ENCODE measurements around the gene MLLT10. TPM values are rescaled to one million over a fixed set of nuclear protein-coding genes. Genes with fewer than 3 reads are reported as not detected.

Gene MLLT10
- total and polyA plus RNA-seq, 10 of the 15 experiments (the other 5 are each of a cell fraction or from before 2014, with no cell fraction given), result 8.7 to 61.1 (median 28.5) TPM

DNA sequence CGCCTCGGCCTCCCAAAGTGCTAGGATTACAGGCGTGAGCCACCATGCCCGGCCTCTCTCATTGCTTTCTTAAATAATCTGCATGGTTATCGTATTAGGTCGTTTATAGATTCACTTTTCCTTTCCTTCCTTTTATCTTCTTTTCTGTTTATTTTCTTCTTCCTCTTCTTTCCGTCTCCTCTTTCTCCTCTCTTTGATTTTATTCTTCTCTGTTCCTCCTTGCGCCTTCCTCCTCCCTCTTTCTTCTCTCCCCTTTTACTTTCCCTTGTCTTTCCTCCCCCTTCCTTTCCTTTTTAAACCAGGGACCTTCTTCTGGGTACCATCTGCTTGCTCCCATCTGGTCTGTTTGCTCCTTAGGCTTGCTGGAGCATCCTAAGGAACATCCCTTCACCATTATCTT lies 18.6 kb downstream of the MLLT10 start:
- Histone ChIP-seq H3K27ac (ENCODE audit: control insufficient read depth, insufficient read depth) (no peak overlapping the region), H3K4me2 (ENCODE audit: control insufficient read depth, insufficient read depth) (no peak overlapping the region), H3K9ac (ENCODE audit: control insufficient read depth, insufficient read depth, low read length) (no peak overlapping the region), H3K27me3 (replicated peaks in 1 of 2; ENCODE audit: control insufficient read depth in 2 of 2, insufficient read depth in 2 of 2, low read length in 1 of 2) (no peaks in the 10 kb centered on the region), H3K79me2 (ENCODE audit: control insufficient read depth, insufficient read depth, low read length) (no peaks in the 10 kb centered on the region; the same call in none of the 2 replicates), H3K4me1 (ENCODE audit: control insufficient read depth, insufficient read depth, low read length) (no peaks in the 10 kb centered on the region), H3K4me3 (no peak overlapping the region), H2AFZ (ENCODE audit: control insufficient read depth, low read depth, low read length) (no peak overlapping the region), H4K20me1 (ENCODE audit: control insufficient read depth, insufficient read depth) (no peaks in the 10 kb centered on the region), H3K36me3 (ENCODE audit: control insufficient read depth in 2 of 2, insufficient read depth in 2 of 2, low read length in 1 of 2) (peaks cover 1 to 24% of the 10 kb centered on the region in 2 experiments; a peak in 2 of 4 replicates), H3K9me3 (replicated peaks; ENCODE audit: control insufficient read depth, insufficient read depth, low read length) (no peaks in the 10 kb centered on the region)
- POLR2A ChIA-PET, result no interaction called here
- SMC1A ChIA-PET (ENCODE audit: uncharacterized antibody, unreplicated experiment), result no interaction called here
- BruUV-seq (replicated peaks), result no TSS peak
- WGBS (ENCODE audit: insufficient coverage, insufficient replicate concordance, low lambda C conversion rate, missing lambda C conversion rate), result 98% methylated on average over 8 of the region's 8 CpGs
- TF ChIP-seq POLR2AphosphoS5 (IDR thresholded peaks at IDR 0.05; ENCODE audit: low read length), result no peak
- no peak for TF ChIP-seq CHD4 (IDR thresholded peaks at IDR 0.05)
- TF ChIP-seq TCF3 (IDR thresholded peaks at IDR 0.05; ENCODE audit: borderline replicate concordance, insufficient read depth, low read depth, low read length), result no peak
- TF ChIP-seq, protein P1, sequence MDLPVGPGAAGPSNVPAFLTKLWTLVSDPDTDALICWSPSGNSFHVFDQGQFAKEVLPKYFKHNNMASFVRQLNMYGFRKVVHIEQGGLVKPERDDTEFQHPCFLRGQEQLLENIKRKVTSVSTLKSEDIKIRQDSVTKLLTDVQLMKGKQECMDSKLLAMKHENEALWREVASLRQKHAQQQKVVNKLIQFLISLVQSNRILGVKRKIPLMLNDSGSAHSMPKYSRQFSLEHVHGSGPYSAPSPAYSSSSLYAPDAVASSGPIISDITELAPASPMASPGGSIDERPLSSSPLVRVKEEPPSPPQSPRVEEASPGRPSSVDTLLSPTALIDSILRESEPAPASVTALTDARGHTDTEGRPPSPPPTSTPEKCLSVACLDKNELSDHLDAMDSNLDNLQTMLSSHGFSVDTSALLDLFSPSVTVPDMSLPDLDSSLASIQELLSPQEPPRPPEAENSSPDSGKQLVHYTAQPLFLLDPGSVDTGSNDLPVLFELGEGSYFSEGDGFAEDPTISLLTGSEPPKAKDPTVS (IDR thresholded peaks at IDR 0.05; ENCODE audit: low read depth, low read length), result no peak
- TF ChIP-seq MYC (IDR thresholded peaks at IDR 0.05; ENCODE audit: insufficient read depth, insufficient read length, insufficient replicate concordance, low read length, severe bottlenecking), result no peak
- TF ChIP-seq EED (IDR thresholded peaks at IDR 0.05; ENCODE audit: low read depth), result no peak
- no peak for TF ChIP-seq RAD51 (IDR thresholded peaks at IDR 0.05)
- no peak for TF ChIP-seq BCL11A (IDR thresholded peaks at IDR 0.05; ENCODE audit: low read depth, low read length)
- TF ChIP-seq RUNX3 (IDR thresholded peaks at IDR 0.05; ENCODE audit: low read length), result no peak
- no peak for TF ChIP-seq ESRRA (IDR thresholded peaks at IDR 0.05; ENCODE audit: low read length)
- no peak for TF ChIP-seq ZNF384 (IDR thresholded peaks at IDR 0.05; ENCODE audit: borderline replicate concordance, low read depth, low read length)
- no peak for TF ChIP-seq KAT2A (conservative IDR thresholded peaks at IDR 0.05; ENCODE audit: control insufficient read depth, low read depth, low read length)
- no peak for TF ChIP-seq GATAD2B (conservative IDR thresholded peaks at IDR 0.05; ENCODE audit: low read depth)
- RAD21 ChIA-PET (ENCODE audit: unreplicated experiment), result no interaction called here
- ATAC-seq (no peak), DNase-seq (ENCODE audit: low read depth, low spot score) (no peak), FAIRE-seq (no peak)
- intact Hi-C loops (cut with micrococcal nuclease; ENCODE audit: unreplicated experiment) (no loop called here), in situ Hi-C loops (cut with MboI) (no loop called here)
- CTCF ChIA-PET, result no interaction called here

Measured in GM12878 (cell line).